Amniotic stem cell (primary cell): Measurements from ENCODE around the gene COL7A1.
A peak's percentile ranks its signal among the peaks of the same experiment; 100 is the strongest.

Experiments
- DNase-seq: peaks from one replicate; lab custom pipeline; 2025; lab: John Stamatoyannopoulos, UW

The COL7A1 gene

GRCh38 chr3:48595075-48595525 lies at the start of gene COL7A1:
TSS of gene COL7A1 (minus strand) at chr3:48595329. CDS start at chr3:48595159, 170 bp downstream.
- DNase-seq, result no peak

GRCh38 chr3:48642605-48643004 lies 47.5 kb upstream of the COL7A1 start:
- no peak for DNase-seq

- no peak for DNase-seq
Measured at GRCh38 chr3:48641396-48641795, 46.3 kb upstream of the COL7A1 start.

- no peak for DNase-seq
Measured at GRCh38 chr3:48639944-48640606, 44.9 kb upstream of the COL7A1 start.

- no peak for DNase-seq
Measured at GRCh38 chr3:48637305-48637704, 42.2 kb upstream of the COL7A1 start.

- no peak for DNase-seq
Measured at GRCh38 chr3:48636149-48636655, 41.1 kb upstream of the COL7A1 start.

GRCh38 chr3:48635222-48636021 lies 40.3 kb upstream of the COL7A1 start, which contains the start of gene SLC26A6:
TSS of gene SLC26A6 (minus strand) at chr3:48635461. CDS start at chr3:48635393, 68 bp downstream.
- DNase-seq, result peak; percentile 90

- no peak for DNase-seq
Measured at GRCh38 chr3:48634661-48635221, 39.6 kb upstream of the COL7A1 start.

- DNase-seq, result no peak
Measured at GRCh38 chr3:48633743-48634142, 38.6 kb upstream of the COL7A1 start.

GRCh38 chr3:48633256-48633655 lies 38.1 kb upstream of the COL7A1 start:
- no peak for DNase-seq

- DNase-seq, result no peak
Measured at GRCh38 chr3:48631516-48632448, 36.7 kb upstream of the COL7A1 start.

GRCh38 chr3:48630833-48631232 lies 35.7 kb upstream of the COL7A1 start:
- no peak for DNase-seq

- DNase-seq, result no peak
Measured at GRCh38 chr3:48630407-48630806, 35.3 kb upstream of the COL7A1 start.

- DNase-seq, result no peak
Measured at GRCh38 chr3:48629894-48630293, 34.8 kb upstream of the COL7A1 start.

GRCh38 chr3:48628277-48629017 lies 33.3 kb upstream of the COL7A1 start:
- DNase-seq, result no peak

- DNase-seq, result no peak
Measured at GRCh38 chr3:48625600-48625999, 30.5 kb upstream of the COL7A1 start.

- DNase-seq, result no peak
Measured at GRCh38 chr3:48624767-48625166, 29.6 kb upstream of the COL7A1 start.

GRCh38 chr3:48623851-48624547 lies 28.9 kb upstream of the COL7A1 start:
- DNase-seq, result no peak

GRCh38 chr3:48621461-48621869 lies 26.3 kb upstream of the COL7A1 start, which contains the start of gene TMEM89:
TSS of gene TMEM89 (minus strand) at chr3:48621769. CDS start at chr3:48621756, 13 bp downstream.
- no peak for DNase-seq
